ENCODE measurements around the gene TEP1. TPM values are rescaled to one million over a fixed set of nuclear protein-coding genes. Genes with fewer than 3 reads are reported as not detected.

The TEP1 gene
- total and polyA plus RNA-seq, 2 of the 13 experiments (the other 11 are each of a cell fraction or from before 2014, with no cell fraction given) = 11.0 to 12.8 TPM

- FAIRE-seq (no peak), ATAC-seq (no peak), DNase-seq (ENCODE audit: low spot score) (no peak)
- intact Hi-C loops (cut with micrococcal nuclease; ENCODE audit: unreplicated experiment) (loop anchor here (5.0 kb wide), 2 partner anchors 116 to 271 kb away; partner anchors contain the start of gene ANG), in situ Hi-C loops (cut with HindIII; ENCODE audit: extremely low pct_ligation_motif_present, low pct_unique_long_range_greater_than_20kb) (loop anchor here (5.0 kb wide), 1 partner anchor 41 kb away; the partner anchor contains the start of gene APEX1)
- TF ChIP-seq ZNF329 (CRISPR knock-in tag; IDR thresholded peaks at IDR 0.05; ENCODE audit: low read depth) (no peak), THAP7 (CRISPR knock-in tag; IDR thresholded peaks at IDR 0.05) (no peak), LCORL (IDR thresholded peaks at IDR 0.05) (no peak), LCORL (CRISPR knock-in tag; IDR thresholded peaks at IDR 0.05) (0 out of 2 replicates have a peak, but pooled peaks have one; percentile 29), ATF6 (CRISPR knock-in tag; conservative IDR thresholded peaks at IDR 0.05) (no peak), RBM22 (optimal IDR thresholded peaks at IDR 0.05; ENCODE audit: low read length) (no peak), MTERF4 (CRISPR knock-in tag; IDR thresholded peaks at IDR 0.05) (no peak), ZNF296 (CRISPR knock-in tag; conservative IDR thresholded peaks at IDR 0.05) (no peak), ZSCAN31 (CRISPR knock-in tag; IDR thresholded peaks at IDR 0.05; ENCODE audit: low read depth) (no peak), FOXO4 (CRISPR knock-in tag; conservative IDR thresholded peaks at IDR 0.05) (0 out of 2 replicates have a peak, but pooled peaks have one; percentile 77), ZNF432 (CRISPR knock-in tag; IDR thresholded peaks at IDR 0.05; ENCODE audit: borderline replicate concordance) (no peak), ETV6 (CRISPR knock-in tag; conservative IDR thresholded peaks at IDR 0.05) (no peak), HNRNPLL (IDR thresholded peaks at IDR 0.05; ENCODE audit: low read depth, low read length, poor library complexity, severe bottlenecking) (no peak), ZMYM4 (CRISPR knock-in tag; IDR thresholded peaks at IDR 0.05) (0 out of 2 replicates have a peak, but pooled peaks have one; percentile 21)
- peak overlapping the region in 2 of 3 experiments; percentile 6 to 31; a peak in 3 of 6 replicates for H3K4me3 ChIP-seq (replicated peaks in 1 of 3; ENCODE audit: insufficient read depth in 1 of 3, low read depth in 2 of 3, low read length in 3 of 3)
- ChIA-PET POLR2A (interaction anchor here (0.8 to 4.3 kb wide), 12 partner anchors 9 to 73 kb away, joined by 3 to 53 read pairs (median 4); partner anchors contain the start of genes APEX1, KLHL33, OSGEP and PARP2), CTCF (ENCODE audit: low intra/inter-chr PET ratio, low total read pairs) (interaction anchor here (1.1 to 1.3 kb wide), 2 partner anchors 38 to 193 kb away, joined by 3 to 5 read pairs; partner anchors contain the start of gene OSGEP)
- peak overlapping the region; percentile 84 for H2AFZ ChIP-seq (ENCODE audit: low read length)
- H3K27ac ChIP-seq (ENCODE audit: extremely low read length, insufficient read depth, low read length) = no peak overlapping the region
- H3K27me3 ChIP-seq (ENCODE audit: control insufficient read depth in 1 of 2, insufficient read depth in 2 of 2, low read length in 2 of 2) = no peaks in the 10 kb centered on the region; a peak in 2 of 5 replicates
- peak overlapping the region; percentile 72 for H3K4me2 ChIP-seq (ENCODE audit: low read depth, low read length)
- H4K20me1 ChIP-seq (ENCODE audit: insufficient read depth, low read length) = no peaks in the 10 kb centered on the region
- 15% methylated on average over 2 of the region's 2 CpGs for WGBS (ENCODE audit: low lambda C conversion rate)
- H3K9ac ChIP-seq (ENCODE audit: insufficient read depth, low read depth, low read length) = peak overlapping the region; percentile 17; the same call in 1 of the 2 replicates
- no TSS peak for BruUV-seq (replicated peaks)
- H3K79me2 ChIP-seq (ENCODE audit: insufficient read depth, low read length) = no peaks in the 10 kb centered on the region
- H3K36me3 ChIP-seq (replicated peaks in 1 of 2; ENCODE audit: control insufficient read depth in 1 of 2, insufficient read depth in 2 of 2, low read length in 2 of 2) = no peaks in the 10 kb centered on the region
- H3K9me3 ChIP-seq (ENCODE audit: low read length) = no peaks in the 10 kb centered on the region
- H3K4me1 ChIP-seq (ENCODE audit: insufficient read depth, low read length) = peaks cover 63% of the 10 kb centered on the region
These were observed 2.9 kb upstream of the TEP1 start for GRCh38 chr14:20416223-20416622.
